NCI-H128 (cell line): ENCODE results near the gene CIAO3.
A peak's percentile ranks its signal among the peaks of the same experiment; 100 is the strongest.

Source experiments
- DNase-seq: peaks from one replicate; lab custom pipeline; 2025; ENCODE audit not compliant: unreplicated experiment; lab: John Stamatoyannopoulos, UW

Gene CIAO3

GRCh38 chr16:740764-741505, at the start of gene CIAO3:
Gene CIAO3, minus strand, starts transcription at chr16:740997. Its CDS starts 12 bp downstream, at chr16:740985.
- DNase-seq, result peak; percentile 46

GRCh38 chr16:790086-790485, 49.3 kb upstream of the CIAO3 start:
- no peak for DNase-seq

- DNase-seq, result no peak
These were observed 48.5 kb upstream of the CIAO3 start for GRCh38 chr16:789191-789850.

GRCh38 chr16:788399-789126, 47.8 kb upstream of the CIAO3 start, which contains the start of gene CHTF18:
Gene CHTF18, plus strand, starts transcription at chr16:788620. Its CDS starts 65 bp downstream, at chr16:788685.
- peak; percentile 59 for DNase-seq

DNA sequence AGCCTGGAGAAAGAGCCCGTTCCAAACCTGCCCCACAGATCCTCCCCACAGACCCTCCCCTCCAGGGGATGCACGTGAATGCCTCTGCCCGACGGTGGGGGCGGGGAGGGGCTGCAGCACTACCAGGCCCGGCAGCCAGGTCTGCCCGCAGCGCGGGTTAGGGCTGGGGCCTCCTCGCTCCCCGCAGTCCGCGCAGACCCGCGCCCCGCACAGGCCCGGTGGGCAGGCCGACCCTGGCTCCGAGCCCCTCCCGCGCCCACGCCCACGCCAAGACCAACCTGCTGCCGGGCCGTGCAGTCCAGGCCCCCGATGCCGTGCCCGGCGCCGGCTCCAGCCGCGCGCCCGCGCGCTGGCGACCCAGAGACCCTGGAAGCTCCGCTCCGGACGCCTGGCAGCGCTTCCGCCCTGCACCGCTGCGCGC, 47.2 kb upstream of the CIAO3 start, which contains the start of gene RPUSD1:
Gene RPUSD1, minus strand, starts transcription at position 404 of the 421 bp plus-strand sequence. CDS start 644 bp downstream, outside the sequence.
- DNase-seq, result no peak

GRCh38 chr16:787321-787966, 46.6 kb upstream of the CIAO3 start:
- DNase-seq, result no peak

GRCh38 chr16:785563-786535, 45.1 kb upstream of the CIAO3 start:
- no peak for DNase-seq

DNA sequence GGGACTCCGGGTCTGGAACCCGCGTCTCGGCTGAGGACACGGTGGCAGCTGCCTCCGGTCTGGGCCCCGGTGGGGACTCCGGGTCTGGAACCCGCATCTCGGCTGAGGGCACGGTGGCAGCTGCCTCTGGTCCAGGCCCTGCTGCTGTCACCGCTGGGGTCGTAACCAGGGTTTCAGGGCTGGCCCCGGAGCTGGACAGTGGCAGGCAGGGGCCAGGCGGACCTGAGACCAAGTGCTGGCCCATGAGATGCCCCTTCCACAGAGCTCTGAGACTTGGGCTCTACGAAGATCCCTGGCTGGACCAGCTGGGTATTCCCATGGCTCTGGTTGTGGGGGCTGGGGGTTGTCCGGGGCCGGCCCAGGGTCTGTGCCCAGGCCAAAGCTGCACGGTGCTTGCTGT, 43.6 kb upstream of the CIAO3 start:
- no peak for DNase-seq

DNA sequence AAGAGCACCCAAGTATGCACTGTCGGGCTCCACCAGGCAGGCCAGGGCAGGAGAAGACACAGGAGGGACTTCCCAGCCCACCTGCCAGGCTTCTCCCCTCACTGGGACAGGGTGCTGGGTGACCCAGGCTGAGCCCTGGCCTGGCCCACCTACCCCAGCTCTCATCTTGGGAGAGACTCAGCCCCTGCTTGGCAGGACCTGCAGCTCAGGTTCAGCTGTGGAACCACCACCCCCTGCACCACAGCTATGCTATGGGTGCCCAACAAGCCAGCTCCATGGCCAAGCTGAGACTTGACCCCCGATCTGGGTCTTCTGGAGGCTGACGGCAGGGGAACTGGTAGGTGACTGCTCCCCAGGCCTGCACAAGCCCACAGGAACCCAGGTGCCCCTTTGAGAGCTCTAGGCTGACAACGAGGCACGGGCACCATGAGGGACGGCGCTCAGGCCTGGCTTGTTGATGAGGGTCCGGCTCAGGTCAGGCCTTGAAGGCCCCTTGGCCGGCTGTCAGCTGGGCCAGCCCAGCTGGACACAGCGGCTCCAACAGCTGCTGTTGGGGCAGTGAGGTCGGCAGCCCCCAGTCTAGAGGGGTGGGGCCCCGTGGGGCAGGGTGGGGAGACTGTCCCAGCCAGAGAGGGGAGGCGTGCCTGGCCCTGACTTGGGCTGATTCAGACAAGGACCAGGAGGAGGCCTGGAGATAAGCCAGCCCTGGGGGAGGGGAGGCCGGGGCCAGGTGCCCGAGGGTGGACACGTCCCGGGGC, 42.8 kb upstream of the CIAO3 start:
- no peak for DNase-seq

GRCh38 chr16:782766-783403, 42.1 kb upstream of the CIAO3 start:
- no peak for DNase-seq

- DNase-seq, result no peak
These were observed 41.5 kb upstream of the CIAO3 start for GRCh38 chr16:782258-782657.

DNA sequence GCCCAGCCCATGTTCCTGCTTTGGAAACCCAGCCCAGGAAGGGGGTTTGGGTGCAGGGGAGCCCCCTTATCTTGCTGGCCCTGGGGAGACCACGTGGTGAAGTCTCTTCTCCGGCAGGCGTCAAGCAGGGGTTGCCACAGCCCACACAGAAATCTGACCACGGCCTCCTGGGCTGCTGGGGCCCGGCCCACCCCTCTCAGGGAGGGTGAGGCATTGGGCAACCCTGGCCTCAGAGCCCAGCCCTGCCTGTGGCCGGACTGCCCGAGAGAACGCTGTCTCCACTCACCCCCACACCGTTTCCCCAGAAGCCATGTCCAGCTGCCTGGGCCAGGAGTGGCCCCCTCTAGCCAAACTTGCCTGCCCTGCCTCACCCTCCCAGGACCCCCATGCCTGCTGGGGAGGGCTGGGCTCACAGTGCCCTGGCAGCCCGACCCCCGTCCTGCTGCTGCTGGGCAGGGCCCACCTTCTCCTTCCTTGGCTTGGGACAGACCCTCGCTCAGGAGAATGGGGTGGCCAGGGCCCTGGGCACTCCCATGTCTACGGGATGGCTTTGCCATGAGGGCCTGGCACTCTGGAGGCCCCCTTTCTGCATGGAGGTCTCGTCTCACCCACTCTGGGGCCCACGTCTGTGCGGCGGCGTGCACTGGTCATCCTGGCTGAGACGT, 40.7 kb upstream of the CIAO3 start:
- DNase-seq, result no peak

DNA sequence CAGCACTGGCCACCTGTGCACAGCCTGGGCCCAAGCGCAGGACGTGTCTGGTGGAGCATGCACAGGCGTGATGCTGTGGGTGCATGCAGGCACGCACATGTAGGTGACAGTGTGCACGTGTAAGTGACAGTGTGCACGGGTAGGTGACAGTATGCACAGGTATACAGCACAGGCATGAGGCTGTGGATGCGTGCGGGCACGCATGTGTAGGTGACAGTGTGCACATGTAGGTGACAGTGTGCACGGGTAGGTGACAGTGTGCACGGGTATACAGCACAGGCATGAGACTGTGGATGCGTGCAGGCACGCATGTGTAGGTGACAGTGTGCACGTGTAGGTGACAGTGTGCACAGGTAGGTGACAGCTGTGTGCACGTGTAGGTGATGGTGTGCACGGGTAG, 39.5 kb upstream of the CIAO3 start:
- no peak for DNase-seq

DNA sequence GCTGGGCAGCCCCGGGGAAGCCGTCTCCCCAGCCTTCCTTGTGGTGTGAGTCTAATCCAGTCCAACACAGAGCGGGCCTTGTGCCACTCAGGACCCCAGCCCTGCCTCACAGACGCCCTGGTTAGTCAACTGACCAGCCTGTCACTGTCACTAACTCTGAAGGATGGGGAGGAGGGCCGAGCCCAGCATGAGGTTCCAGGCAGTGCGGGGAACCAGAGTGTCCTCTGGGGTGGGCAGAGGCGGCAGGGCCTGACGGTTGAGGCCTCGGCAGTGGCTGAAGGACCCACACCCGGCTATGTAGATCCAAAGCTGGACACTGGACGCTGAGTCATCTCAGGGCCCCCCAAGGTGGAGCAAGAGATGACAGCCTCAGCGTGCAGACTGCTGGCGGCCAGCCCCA, 38.8 kb upstream of the CIAO3 start:
- no peak for DNase-seq

DNA sequence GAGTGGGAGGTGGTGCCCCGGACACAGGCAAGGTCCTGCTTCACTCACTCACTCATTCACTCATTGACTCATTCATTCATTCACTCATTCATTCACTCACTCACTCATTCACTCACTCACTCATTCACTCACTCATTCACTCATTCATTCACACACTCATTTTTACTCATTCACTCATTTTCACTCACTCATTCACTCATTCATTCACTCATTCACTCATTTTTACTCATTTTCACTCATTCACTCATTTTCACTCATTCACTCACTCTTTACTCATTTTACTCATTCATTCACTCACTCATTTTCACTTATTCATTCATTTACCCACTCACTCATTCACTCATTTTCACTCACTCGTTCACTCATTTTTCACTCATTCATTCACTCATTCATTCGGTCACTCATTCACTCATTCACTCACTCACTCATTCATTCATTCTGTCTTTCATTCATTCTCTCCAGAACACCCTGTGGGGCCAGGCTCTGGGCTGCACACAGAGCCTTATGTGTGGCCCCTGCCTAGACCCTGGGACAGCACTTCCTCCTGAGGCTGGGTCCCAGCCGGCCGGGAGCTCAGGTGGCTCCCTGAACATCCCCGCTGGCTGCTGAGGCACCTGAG, 38.2 kb upstream of the CIAO3 start:
- DNase-seq, result no peak

GRCh38 chr16:778447-778846, 37.6 kb upstream of the CIAO3 start:
- DNase-seq, result no peak

GRCh38 chr16:777826-778225, 37.0 kb upstream of the CIAO3 start:
- DNase-seq, result no peak

DNA sequence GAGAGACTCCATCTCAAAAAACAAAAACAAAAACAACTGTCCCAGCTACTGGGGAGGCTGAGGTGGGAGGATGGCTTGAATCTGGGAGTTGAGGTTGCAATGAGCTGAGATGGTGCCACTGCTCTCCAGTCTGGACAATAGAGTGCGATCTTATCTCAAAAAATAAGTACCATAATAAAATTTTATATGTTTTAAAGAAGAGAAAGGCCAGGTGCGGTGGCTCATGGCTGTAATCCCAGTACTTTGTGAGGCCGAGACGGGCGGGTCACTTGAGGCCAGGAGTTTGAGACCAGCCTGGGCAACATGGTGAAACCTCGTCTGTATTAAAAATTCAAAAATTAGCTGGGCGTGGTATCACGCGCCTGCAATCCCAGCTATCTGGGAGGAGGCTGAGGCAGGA, 36.0 kb upstream of the CIAO3 start:
- DNase-seq, result no peak
